ENCODE measurements around the gene BANK1. TPM values are rescaled to one million over a fixed set of nuclear protein-coding genes. Genes with fewer than 3 reads are reported as not detected.

The BANK1 gene
- polyA plus RNA-seq, 1 donor: 0.43 TPM

GRCh38 chr4:101956068-101956825 lies 165.7 kb downstream of the BANK1 start:
- DNase-seq (ENCODE audit: low read depth): no peak

- DNase-seq (ENCODE audit: low read depth): no peak
Observed at GRCh38 chr4:101958547-101958946, 168.0 kb downstream of the BANK1 start.

- DNase-seq (ENCODE audit: low read depth): no peak
Observed at GRCh38 chr4:101960431-101960830, 169.9 kb downstream of the BANK1 start.

GRCh38 chr4:101961144-101961543 lies 170.6 kb downstream of the BANK1 start:
- no peak for DNase-seq (ENCODE audit: low read depth)

GRCh38 chr4:101967697-101968346 lies 177.3 kb downstream of the BANK1 start:
- no peak for DNase-seq (ENCODE audit: low read depth)

- no peak for DNase-seq (ENCODE audit: low read depth)
Observed at GRCh38 chr4:101968364-101968763, 177.8 kb downstream of the BANK1 start.

GRCh38 chr4:101969965-101970364 lies 179.4 kb downstream of the BANK1 start:
- DNase-seq (ENCODE audit: low read depth): no peak

GRCh38 chr4:101970547-101971155 lies 180.1 kb downstream of the BANK1 start:
- no peak for DNase-seq (ENCODE audit: low read depth)

GRCh38 chr4:101972791-101973190 lies 182.3 kb downstream of the BANK1 start:
- no peak for DNase-seq (ENCODE audit: low read depth)

GRCh38 chr4:101973361-101973760 lies 182.8 kb downstream of the BANK1 start:
- peak; percentile 56 for DNase-seq (ENCODE audit: low read depth)

GRCh38 chr4:101977076-101977475 lies 186.5 kb downstream of the BANK1 start:
- DNase-seq (ENCODE audit: low read depth): peak; percentile 45

GRCh38 chr4:101981756-101982155 lies 191.2 kb downstream of the BANK1 start:
- no peak for DNase-seq (ENCODE audit: low read depth)

GRCh38 chr4:101983835-101984234 lies 193.3 kb downstream of the BANK1 start:
- DNase-seq (ENCODE audit: low read depth): no peak

- DNase-seq (ENCODE audit: low read depth): no peak
Observed at GRCh38 chr4:101987623-101988243, 197.2 kb downstream of the BANK1 start.

- no peak for DNase-seq (ENCODE audit: low read depth)
Observed at GRCh38 chr4:101989551-101989950, 199.0 kb downstream of the BANK1 start.

- DNase-seq (ENCODE audit: low read depth): no peak
Observed at GRCh38 chr4:101992446-101992845, 201.9 kb downstream of the BANK1 start.

GRCh38 chr4:101993002-101993841 lies 202.7 kb downstream of the BANK1 start:
- peak; percentile 17 for DNase-seq (ENCODE audit: low read depth)

- DNase-seq (ENCODE audit: low read depth): peak; percentile 11
Observed at GRCh38 chr4:101993842-101994775, 203.6 kb downstream of the BANK1 start.

- no peak for DNase-seq (ENCODE audit: low read depth)
Observed at GRCh38 chr4:102007959-102008425, 217.5 kb downstream of the BANK1 start.

- DNase-seq (ENCODE audit: low read depth): no peak
Observed at GRCh38 chr4:102008711-102009110, 218.2 kb downstream of the BANK1 start.
